ENCODE measurements around the gene DDX28. TPM values are rescaled to one million over a fixed set of nuclear protein-coding genes. Genes with fewer than 3 reads are reported as not detected.

Gene DDX28
- total and polyA plus RNA-seq, 2 of the 4 experiments (the other 2 are of a cell fraction): 9.2 to 10.0 TPM

DNA sequence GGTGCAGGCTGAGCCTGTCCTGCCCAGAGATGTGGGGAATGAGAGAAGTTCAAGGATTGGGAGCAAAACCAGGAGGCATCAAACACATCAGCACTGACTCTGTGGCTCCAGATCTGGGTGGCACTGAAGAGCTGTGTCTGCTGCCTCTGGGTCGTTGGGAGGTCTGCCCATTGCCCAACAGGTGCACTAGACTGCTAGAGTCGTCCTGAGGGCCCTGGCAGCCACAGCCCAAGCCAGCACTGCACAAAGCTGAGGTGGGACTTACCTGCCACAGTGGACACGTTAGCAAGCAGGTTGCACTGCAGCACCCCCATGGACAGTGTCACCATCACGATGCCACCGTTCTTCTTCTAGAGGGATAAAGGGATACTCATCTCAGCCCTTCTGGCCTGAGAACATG, 46.0 kb downstream of the DDX28 start:
- POLR2A ChIA-PET (ENCODE audit: unreplicated experiment): no interaction called here
- no peak for ATAC-seq (ENCODE audit: low read depth)

More for the DNA sequence above, 46.0 kb downstream of the DDX28 start:
- Histone ChIP-seq H3K18ac (ENCODE audit: low read depth, low read length) (no peak overlapping the region), H4K91ac (ENCODE audit: insufficient read depth, low read depth, low read length) (no peak overlapping the region), H3K23ac (ENCODE audit: low read depth, low read length) (no peak overlapping the region), H3K9me1 (ENCODE audit: insufficient read depth, low read length) (no peaks in the 10 kb centered on the region), H3K27ac (ENCODE audit: insufficient read depth, low read length) (no peak overlapping the region), H3K4ac (ENCODE audit: low read depth, low read length) (no peak overlapping the region), H2AK5ac (ENCODE audit: low read depth, low read length) (no peak overlapping the region), H3K4me1 (ENCODE audit: control insufficient read depth, insufficient read depth, low read length) (no peaks in the 10 kb centered on the region), H3K79me1 (ENCODE audit: low read depth in 1 of 2, low read length in 2 of 2) (no peaks in the 10 kb centered on the region), H2BK5ac (ENCODE audit: low read depth, low read length, poor library complexity, severe bottlenecking) (no peak overlapping the region), H3K56ac (ENCODE audit: extremely low read depth, insufficient read depth, low read length) (no peak overlapping the region), H4K8ac (ENCODE audit: low read depth in 2 of 2, low read length in 2 of 2) (no peak overlapping the region), H4K5ac (ENCODE audit: low read depth, low read length) (no peak overlapping the region), H2BK120ac (ENCODE audit: low read depth, low read length) (no peak overlapping the region), H3K14ac (replicated peaks; ENCODE audit: low read depth, low read length) (no peak overlapping the region), H3K9me3 (ENCODE audit: control insufficient read depth, insufficient read depth, low read length) (no peaks in the 10 kb centered on the region), H3K27me3 (ENCODE audit: control insufficient read depth, insufficient read depth, low read length) (peaks cover 29% of the 10 kb centered on the region), H2BK20ac (ENCODE audit: low read depth, low read length) (no peak overlapping the region), H4K20me1 (ENCODE audit: insufficient read depth, low read length) (no peaks in the 10 kb centered on the region; the same call in 1 of the 2 replicates), H2AFZ (replicated peaks; ENCODE audit: low read length, poor library complexity) (no peak overlapping the region), H3K36me3 (ENCODE audit: control insufficient read depth, insufficient read depth, low read length) (no peaks in the 10 kb centered on the region), H3K4me3 (ENCODE audit: insufficient read depth, low read depth, low read length) (no peak overlapping the region), H3K9ac (ENCODE audit: low read depth, low read length) (no peak overlapping the region), H2AK9ac (replicated peaks; ENCODE audit: low read depth, low read length, poor library complexity) (no peak overlapping the region), H3K4me2 (ENCODE audit: low read depth, low read length) (no peak overlapping the region), H2BK15ac (ENCODE audit: low read depth, low read length) (no peak overlapping the region)
- dilution Hi-C loops (cut with HindIII; ENCODE audit: low sequenced_read_pairs, unreplicated experiment) (no loop called here), intact Hi-C loops (cut with micrococcal nuclease) (no loop called here), in situ Hi-C loops (cut with MboI; ENCODE audit: low sequenced_read_pairs) (no loop called here)
- TF ChIP-seq NFE2L2 (IDR thresholded peaks at IDR 0.05; ENCODE audit: low read depth, low read length) (no peak), CTCF (conservative IDR thresholded peaks at IDR 0.05; ENCODE audit: low read depth, low read length) (no peak), CEBPB (IDR thresholded peaks at IDR 0.05; ENCODE audit: low read depth, low read length) (no peak), RAD21 (IDR thresholded peaks at IDR 0.05; ENCODE audit: low read length) (no peak), POLR2A (IDR thresholded peaks at IDR 0.05; ENCODE audit: low read depth, low read length) (no peak), SMC3 (IDR thresholded peaks at IDR 0.05; ENCODE audit: low read depth, low read length) (no peak), MAFK (IDR thresholded peaks at IDR 0.05; ENCODE audit: low read depth, low read length) (no peak), MAZ (IDR thresholded peaks at IDR 0.05; ENCODE audit: borderline replicate concordance, low read depth, low read length) (no peak), USF2 (IDR thresholded peaks at IDR 0.05; ENCODE audit: low read depth, low read length) (no peak), RCOR1 (IDR thresholded peaks at IDR 0.05; ENCODE audit: insufficient replicate concordance, low read length) (no peak), MXI1 (IDR thresholded peaks at IDR 0.05; ENCODE audit: borderline replicate concordance, low read depth, low read length) (no peak), BHLHE40 (IDR thresholded peaks at IDR 0.05; ENCODE audit: low read depth, low read length) (no peak), CHD1 (IDR thresholded peaks at IDR 0.05; ENCODE audit: low read depth, low read length) (no peak), FOS (IDR thresholded peaks at IDR 0.05; ENCODE audit: low read depth, low read length) (no peak), RFX5 (IDR thresholded peaks at IDR 0.05; ENCODE audit: low read depth, low read length) (no peak)
- TF ChIP-seq, protein P1, sequence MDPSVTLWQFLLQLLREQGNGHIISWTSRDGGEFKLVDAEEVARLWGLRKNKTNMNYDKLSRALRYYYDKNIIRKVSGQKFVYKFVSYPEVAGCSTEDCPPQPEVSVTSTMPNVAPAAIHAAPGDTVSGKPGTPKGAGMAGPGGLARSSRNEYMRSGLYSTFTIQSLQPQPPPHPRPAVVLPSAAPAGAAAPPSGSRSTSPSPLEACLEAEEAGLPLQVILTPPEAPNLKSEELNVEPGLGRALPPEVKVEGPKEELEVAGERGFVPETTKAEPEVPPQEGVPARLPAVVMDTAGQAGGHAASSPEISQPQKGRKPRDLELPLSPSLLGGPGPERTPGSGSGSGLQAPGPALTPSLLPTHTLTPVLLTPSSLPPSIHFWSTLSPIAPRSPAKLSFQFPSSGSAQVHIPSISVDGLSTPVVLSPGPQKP (IDR thresholded peaks at IDR 0.05; ENCODE audit: borderline replicate concordance, low read depth, low read length): no peak
- no TSS peak for BruUV-seq (replicated peaks)
- CTCF ChIA-PET: no interaction called here
- 50% methylated on average over 5 of the region's 5 CpGs; no CpG with 5 or more reads in 1 of the 2 experiments for WGBS, 2 experiments (ENCODE audit: extremely low coverage in 2 of 2, insufficient read length in 1 of 2)
- no peak for DNase-seq
